ENCODE results near the gene LMNA.
"Not testable (repeated sequence)": the region's sequence is repeated elsewhere in the genome, so short reads cannot be mapped to it uniquely, and the experiment has no call there.

LMNA gene

GRCh38 chr1:156165083-156165482 lies 50.6 kb downstream of the LMNA start:
- DNase-seq (ENCODE audit: low read depth) = no peak
- H3K4me3 ChIP-seq (ENCODE audit: control insufficient read depth, low read depth, low read length) = no peak overlapping the region
- no peak for TF ChIP-seq CTCF (conservative IDR thresholded peaks at IDR 0.05; ENCODE audit: control insufficient read depth, insufficient read depth, low read depth, low read length)

- no peak overlapping the region for H3K4me3 ChIP-seq (ENCODE audit: control insufficient read depth, low read depth, low read length)
- no peak for TF ChIP-seq CTCF (conservative IDR thresholded peaks at IDR 0.05; ENCODE audit: control insufficient read depth, insufficient read depth, low read depth, low read length)
- DNase-seq (ENCODE audit: low read depth) = peak; percentile 70
Observed at GRCh38 chr1:156167536-156167935, 53.0 kb downstream of the LMNA start.

DNA sequence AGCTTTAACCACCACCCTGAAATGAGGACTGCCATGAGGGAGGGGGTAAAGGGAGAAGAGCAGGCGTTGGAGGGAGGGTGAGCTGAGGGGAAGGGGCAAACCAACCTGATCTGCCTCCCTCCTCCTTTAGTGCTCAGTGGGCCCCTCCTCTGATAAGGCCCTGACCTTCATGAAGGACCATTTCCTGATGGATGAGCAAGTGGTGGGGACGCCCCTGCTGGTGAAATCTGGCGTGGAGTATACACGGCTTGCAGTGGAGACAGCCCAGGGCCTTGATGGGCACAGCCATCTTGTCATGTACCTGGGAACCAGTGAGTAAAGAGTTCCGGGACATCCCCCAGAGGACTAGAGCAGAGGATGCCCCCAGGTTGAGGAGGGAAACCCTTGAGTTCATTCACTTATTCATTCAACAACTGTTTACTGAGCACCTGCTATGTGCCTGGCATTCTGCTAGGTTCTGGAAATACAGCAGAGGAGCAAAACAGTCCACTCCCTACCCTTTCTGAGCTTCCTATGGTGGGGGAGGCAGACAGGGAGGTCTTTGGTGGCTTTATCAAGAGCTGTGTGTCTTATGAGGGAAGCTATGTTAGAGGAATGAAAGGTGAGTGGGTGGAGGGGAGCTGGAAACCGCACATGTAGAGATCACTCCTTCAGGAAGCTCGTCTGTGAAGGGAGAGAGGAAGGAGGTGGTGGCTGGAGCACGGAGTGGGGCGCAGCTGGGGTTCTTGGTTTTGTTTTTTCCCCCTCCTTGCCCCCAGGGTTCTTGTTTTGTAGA lies 58.4 kb downstream of the LMNA start:
- no peak for DNase-seq (ENCODE audit: low read depth)
- no peak overlapping the region for H3K4me3 ChIP-seq (ENCODE audit: control insufficient read depth, low read depth, low read length)
- no peak for TF ChIP-seq CTCF (conservative IDR thresholded peaks at IDR 0.05; ENCODE audit: control insufficient read depth, insufficient read depth, low read depth, low read length)

GRCh38 chr1:156176610-156177210 lies 62.2 kb downstream of the LMNA start:
- no peak for TF ChIP-seq CTCF (conservative IDR thresholded peaks at IDR 0.05; ENCODE audit: control insufficient read depth, insufficient read depth, low read depth, low read length)
- DNase-seq (ENCODE audit: low read depth) = no peak
- no peak overlapping the region for H3K4me3 ChIP-seq (ENCODE audit: control insufficient read depth, low read depth, low read length)

- no peak for TF ChIP-seq CTCF (conservative IDR thresholded peaks at IDR 0.05; ENCODE audit: control insufficient read depth, insufficient read depth, low read depth, low read length)
- DNase-seq (ENCODE audit: low read depth) = no peak
- H3K4me3 ChIP-seq (ENCODE audit: control insufficient read depth, low read depth, low read length) = no peak overlapping the region
Observed at GRCh38 chr1:156177919-156178654, 63.6 kb downstream of the LMNA start.

GRCh38 chr1:156180471-156180870 lies 66.0 kb downstream of the LMNA start:
- no peak for TF ChIP-seq CTCF (conservative IDR thresholded peaks at IDR 0.05; ENCODE audit: control insufficient read depth, insufficient read depth, low read depth, low read length)
- DNase-seq (ENCODE audit: low read depth) = no peak
- no peak overlapping the region for H3K4me3 ChIP-seq (ENCODE audit: control insufficient read depth, low read depth, low read length)

- not testable (repeated sequence) for H3K4me3 ChIP-seq (ENCODE audit: control insufficient read depth, low read depth, low read length); DNase-seq (ENCODE audit: low read depth)
Observed at GRCh38 chr1:156181391-156181924, 66.9 kb downstream of the LMNA start.

DNA sequence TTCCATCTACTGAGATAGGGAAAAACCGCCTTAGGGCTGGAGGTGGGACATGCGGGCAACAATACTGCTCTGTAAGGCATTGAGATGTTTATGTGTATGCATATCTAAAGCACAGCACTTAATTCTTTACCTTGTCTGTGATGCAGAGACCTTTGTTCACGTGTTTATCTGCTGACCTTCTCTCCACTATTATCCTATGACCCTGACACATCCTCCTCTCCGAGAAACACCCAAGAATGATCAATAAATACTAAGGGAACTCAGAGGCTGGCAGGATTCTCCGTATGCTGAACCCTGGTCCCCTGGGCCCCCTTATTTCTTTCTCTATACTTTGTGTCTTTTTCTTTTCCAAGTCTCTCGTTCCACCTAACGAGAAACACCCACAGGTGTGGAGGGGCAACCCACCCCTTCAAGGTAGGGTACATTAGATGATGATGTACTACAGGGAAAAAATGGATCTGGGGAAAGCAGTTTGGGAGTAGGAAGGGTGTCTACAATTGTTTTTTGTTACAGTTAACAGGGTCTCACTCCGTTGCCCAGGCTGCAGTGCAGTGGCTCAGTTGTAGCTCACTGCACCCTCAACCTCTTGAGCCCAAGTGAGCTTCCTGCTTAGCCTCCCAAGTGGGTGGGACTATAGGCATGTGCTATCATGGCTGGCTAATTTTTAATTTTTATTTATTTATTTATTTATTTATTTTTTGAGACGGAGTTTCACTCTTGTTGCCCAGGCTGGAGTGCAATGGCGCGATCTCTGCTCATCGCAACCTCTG lies 67.7 kb downstream of the LMNA start:
- DNase-seq (ENCODE audit: low read depth); H3K4me3 ChIP-seq (ENCODE audit: control insufficient read depth, low read depth, low read length): not testable (repeated sequence)

GRCh38 chr1:156186347-156187177 lies 72.1 kb downstream of the LMNA start:
- DNase-seq (ENCODE audit: low read depth); H3K4me3 ChIP-seq (ENCODE audit: control insufficient read depth, low read depth, low read length): not testable (repeated sequence)

Data from fibroblast of mammary gland (primary cell).